ENCODE measurements around the gene TMEM150C.

DNA sequence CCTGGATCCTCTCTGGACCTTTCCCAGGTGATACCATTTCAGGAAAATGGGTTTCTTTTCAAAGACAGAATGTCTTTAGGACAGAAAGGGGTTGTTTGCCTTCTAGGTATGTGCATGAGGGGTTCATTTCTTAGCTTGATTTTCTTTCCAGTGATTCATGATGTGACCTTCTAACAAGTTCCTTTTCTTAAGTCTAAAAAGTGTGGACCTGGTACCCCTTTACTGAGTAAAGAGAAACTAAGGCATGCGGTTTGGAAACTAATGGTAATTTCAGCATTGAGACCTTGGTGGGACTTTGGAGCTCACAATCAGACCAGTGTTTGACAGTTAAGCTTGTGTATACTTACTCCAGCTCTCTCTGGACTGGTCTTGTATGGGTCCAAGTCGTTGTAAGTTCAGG is 122.7 kb downstream of the TMEM150C start:
- TF ChIP-seq, protein P1, sequence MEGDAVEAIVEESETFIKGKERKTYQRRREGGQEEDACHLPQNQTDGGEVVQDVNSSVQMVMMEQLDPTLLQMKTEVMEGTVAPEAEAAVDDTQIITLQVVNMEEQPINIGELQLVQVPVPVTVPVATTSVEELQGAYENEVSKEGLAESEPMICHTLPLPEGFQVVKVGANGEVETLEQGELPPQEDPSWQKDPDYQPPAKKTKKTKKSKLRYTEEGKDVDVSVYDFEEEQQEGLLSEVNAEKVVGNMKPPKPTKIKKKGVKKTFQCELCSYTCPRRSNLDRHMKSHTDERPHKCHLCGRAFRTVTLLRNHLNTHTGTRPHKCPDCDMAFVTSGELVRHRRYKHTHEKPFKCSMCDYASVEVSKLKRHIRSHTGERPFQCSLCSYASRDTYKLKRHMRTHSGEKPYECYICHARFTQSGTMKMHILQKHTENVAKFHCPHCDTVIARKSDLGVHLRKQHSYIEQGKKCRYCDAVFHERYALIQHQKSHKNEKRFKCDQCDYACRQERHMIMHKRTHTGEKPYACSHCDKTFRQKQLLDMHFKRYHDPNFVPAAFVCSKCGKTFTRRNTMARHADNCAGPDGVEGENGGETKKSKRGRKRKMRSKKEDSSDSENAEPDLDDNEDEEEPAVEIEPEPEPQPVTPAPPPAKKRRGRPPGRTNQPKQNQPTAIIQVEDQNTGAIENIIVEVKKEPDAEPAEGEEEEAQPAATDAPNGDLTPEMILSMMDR (IDR thresholded peaks at IDR 0.05): no peak
- no peak for TF ChIP-seq POLR2AphosphoS5 (IDR thresholded peaks at IDR 0.05; ENCODE audit: low read depth, low read length)
- TF ChIP-seq SIN3A (IDR thresholded peaks at IDR 0.05; ENCODE audit: borderline replicate concordance, insufficient read depth, low read depth, low read length): no peak
- TF ChIP-seq, protein P2, sequence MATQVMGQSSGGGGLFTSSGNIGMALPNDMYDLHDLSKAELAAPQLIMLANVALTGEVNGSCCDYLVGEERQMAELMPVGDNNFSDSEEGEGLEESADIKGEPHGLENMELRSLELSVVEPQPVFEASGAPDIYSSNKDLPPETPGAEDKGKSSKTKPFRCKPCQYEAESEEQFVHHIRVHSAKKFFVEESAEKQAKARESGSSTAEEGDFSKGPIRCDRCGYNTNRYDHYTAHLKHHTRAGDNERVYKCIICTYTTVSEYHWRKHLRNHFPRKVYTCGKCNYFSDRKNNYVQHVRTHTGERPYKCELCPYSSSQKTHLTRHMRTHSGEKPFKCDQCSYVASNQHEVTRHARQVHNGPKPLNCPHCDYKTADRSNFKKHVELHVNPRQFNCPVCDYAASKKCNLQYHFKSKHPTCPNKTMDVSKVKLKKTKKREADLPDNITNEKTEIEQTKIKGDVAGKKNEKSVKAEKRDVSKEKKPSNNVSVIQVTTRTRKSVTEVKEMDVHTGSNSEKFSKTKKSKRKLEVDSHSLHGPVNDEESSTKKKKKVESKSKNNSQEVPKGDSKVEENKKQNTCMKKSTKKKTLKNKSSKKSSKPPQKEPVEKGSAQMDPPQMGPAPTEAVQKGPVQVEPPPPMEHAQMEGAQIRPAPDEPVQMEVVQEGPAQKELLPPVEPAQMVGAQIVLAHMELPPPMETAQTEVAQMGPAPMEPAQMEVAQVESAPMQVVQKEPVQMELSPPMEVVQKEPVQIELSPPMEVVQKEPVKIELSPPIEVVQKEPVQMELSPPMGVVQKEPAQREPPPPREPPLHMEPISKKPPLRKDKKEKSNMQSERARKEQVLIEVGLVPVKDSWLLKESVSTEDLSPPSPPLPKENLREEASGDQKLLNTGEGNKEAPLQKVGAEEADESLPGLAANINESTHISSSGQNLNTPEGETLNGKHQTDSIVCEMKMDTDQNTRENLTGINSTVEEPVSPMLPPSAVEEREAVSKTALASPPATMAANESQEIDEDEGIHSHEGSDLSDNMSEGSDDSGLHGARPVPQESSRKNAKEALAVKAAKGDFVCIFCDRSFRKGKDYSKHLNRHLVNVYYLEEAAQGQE (IDR thresholded peaks at IDR 0.05; ENCODE audit: insufficient read depth in 1 of 2, low read depth in 2 of 2, low read length in 1 of 2): no peak
